IMR-90 (cell line): Measurements from ENCODE around the gene BCAS4. TPM values are rescaled to one million over a fixed set of nuclear protein-coding genes. Genes with fewer than 3 reads are reported as not detected.

Source experiments
- ATAC-seq: fragments of 200-7000 bp; cut with Tn5 transposase; 2 replicates; pipeline ENCODE4 v1.9.1; 2020; ENCODE audit warnings: low read depth, mild to moderate bottlenecking, moderate library complexity
- BruUV-seq: library from RNA; stranded (reverse); fragments of 400-500 nt; replicated peaks from 2 replicates; lab custom pipeline; 2021; lab: Mats Ljungman, UMichigan
- CTCF ChIA-PET: fragments of 300-600 bp; formaldehyde crosslinking; extraction: SDS; loops from one replicate; lab custom pipeline; 2021; ENCODE audit warnings: antibody characterized with exemption; lab: Yijun Ruan, JAX
- POLR2A ChIA-PET: fragments of 300-600 bp; sonication (Branson Sonifier 250); formaldehyde crosslinking; loops from one replicate; lab custom pipeline; 2022; ENCODE audit warnings: antibody characterized with exemption; ENCODE audit not compliant: unreplicated experiment; lab: Charles Lee
- DNase-seq: peaks from one replicate; pipeline ENCODE4 v3.0.0; 2013
- H2AFZ ChIP-seq: replicated peaks from 2 replicates; pipeline ENCODE3; 2013; ENCODE audit warnings: low read length, mild to moderate bottlenecking; ENCODE audit not compliant: poor library complexity
- H2AK5ac ChIP-seq: 2 replicates; pipeline ENCODE4 v1.6.1; 2013; ENCODE audit warnings: low read depth, low read length, inconsistent platforms
- H2AK9ac ChIP-seq: replicated peaks from 2 replicates; pipeline ENCODE3; 2013; ENCODE audit warnings: mild to moderate bottlenecking, low read depth, low read length, moderate library complexity; ENCODE audit not compliant: poor library complexity
- H2BK120ac ChIP-seq: 2 replicates; pipeline ENCODE4 v1.6.1; 2013; ENCODE audit warnings: low read depth, low read length, inconsistent platforms
- H2BK15ac ChIP-seq: 3 replicates; pipeline ENCODE4 v1.6.1; 2013; ENCODE audit warnings: low read depth, low read length, inconsistent platforms
- H2BK20ac ChIP-seq: 2 replicates; pipeline ENCODE4 v1.6.1; 2013; ENCODE audit warnings: low read depth, mild to moderate bottlenecking, inconsistent platforms, low read length, moderate library complexity
- H2BK5ac ChIP-seq: 2 replicates; pipeline ENCODE4 v1.6.1; 2013; ENCODE audit warnings: mild to moderate bottlenecking, low read depth, low read length, inconsistent platforms; ENCODE audit not compliant: poor library complexity, severe bottlenecking
- H3K14ac ChIP-seq: replicated peaks from 2 replicates; pipeline ENCODE4 v1.6.1; 2013; ENCODE audit warnings: low read depth, low read length, inconsistent platforms
- H3K18ac ChIP-seq: 2 replicates; pipeline ENCODE4 v1.6.1; 2013; ENCODE audit warnings: low read depth, low read length, control low read depth
- H3K23ac ChIP-seq: 2 replicates; pipeline ENCODE4 v1.6.1; 2013; ENCODE audit warnings: low read depth, low read length, inconsistent platforms
- H3K27ac ChIP-seq: 2 replicates; pipeline ENCODE4 v1.5.1; 2013; ENCODE audit warnings: mild to moderate bottlenecking, control low read depth, low read length; ENCODE audit not compliant: insufficient read depth
- H3K27me3 ChIP-seq: 2 replicates; pipeline ENCODE4 v1.6.1; 2013; ENCODE audit warnings: low read length; ENCODE audit not compliant: control insufficient read depth, insufficient read depth
- H3K36me3 ChIP-seq: 2 replicates; pipeline ENCODE4 v1.6.1; 2013; ENCODE audit warnings: low read length, mixed read lengths; ENCODE audit not compliant: control insufficient read depth, insufficient read depth
- H3K4ac ChIP-seq: 2 replicates; pipeline ENCODE4 v1.6.1; 2013; ENCODE audit warnings: low read depth, low read length, inconsistent platforms
- H3K4me1 ChIP-seq: 2 replicates; pipeline ENCODE4 v1.6.1; 2013; ENCODE audit warnings: low read length, mixed read lengths; ENCODE audit not compliant: control insufficient read depth, insufficient read depth
- H3K4me2 ChIP-seq: 2 replicates; pipeline ENCODE4 v1.6.1; 2013; ENCODE audit warnings: low read depth, mild to moderate bottlenecking, control low read depth, low read length, moderate library complexity
- H3K4me3 ChIP-seq: 2 replicates; pipeline ENCODE4 v1.5.1; 2013; ENCODE audit warnings: low read depth, mild to moderate bottlenecking, control low read depth, low read length, moderate library complexity; ENCODE audit not compliant: insufficient read depth
- H3K56ac ChIP-seq: 2 replicates; pipeline ENCODE4 v1.6.1; 2013; ENCODE audit warnings: low read length, inconsistent platforms; ENCODE audit not compliant: insufficient read depth; ENCODE audit errors: extremely low read depth
- H3K79me1 ChIP-seq, 2 experiments: 2 replicates each; pipeline ENCODE4 v1.6.1; 2013; ENCODE audit warnings: low read length in 2 of 2, inconsistent platforms in 1 of 2, low read depth in 1 of 2
- H3K9ac ChIP-seq: 2 replicates; pipeline ENCODE4 v1.6.1; 2013; ENCODE audit warnings: low read depth, low read length, control low read depth
- H3K9me1 ChIP-seq: 2 replicates; pipeline ENCODE4 v1.6.1; 2013; ENCODE audit warnings: low read length, inconsistent platforms; ENCODE audit not compliant: insufficient read depth
- H3K9me3 ChIP-seq: 2 replicates; pipeline ENCODE4 v1.6.1; 2013; ENCODE audit warnings: low read length; ENCODE audit not compliant: control insufficient read depth, insufficient read depth
- H4K20me1 ChIP-seq: 2 replicates; pipeline ENCODE4 v1.6.1; 2013; ENCODE audit warnings: low read length, inconsistent platforms; ENCODE audit not compliant: insufficient read depth
- H4K5ac ChIP-seq: 2 replicates; pipeline ENCODE4 v1.6.1; 2013; ENCODE audit warnings: mild to moderate bottlenecking, low read depth, low read length, control low read depth
- H4K8ac ChIP-seq, 2 experiments: 2 replicates each; pipeline ENCODE4 v1.6.1; 2013; ENCODE audit warnings: low read depth in 2 of 2, low read length in 2 of 2, control low read depth in 1 of 2, inconsistent platforms in 1 of 2
- H4K91ac ChIP-seq: 2 replicates; pipeline ENCODE4 v1.6.1; 2013; ENCODE audit warnings: low read depth, low read length, inconsistent platforms; ENCODE audit not compliant: insufficient read depth
- BHLHE40 ChIP-seq: fragments of 150-350 bp; IDR thresholded peaks from 2 replicates; pipeline ENCODE4 v1.6.1; 2016; ENCODE audit warnings: mild to moderate bottlenecking, low read depth, low read length
- CEBPB ChIP-seq: IDR thresholded peaks from 2 replicates; pipeline ENCODE4 v1.6.1; 2012; ENCODE audit warnings: low read depth, low read length, improper control_type of control experiment
- CHD1 ChIP-seq: IDR thresholded peaks from 2 replicates; pipeline ENCODE4 v1.6.1; 2012; ENCODE audit warnings: low read depth, low read length, improper control_type of control experiment
- ELK1 ChIP-seq: fragments of 150-350 bp; IDR thresholded peaks from 2 replicates; pipeline ENCODE4 v1.6.1; 2016; ENCODE audit warnings: low read depth, mild to moderate bottlenecking, low read length, moderate library complexity, borderline replicate concordance
- MAFK ChIP-seq: IDR thresholded peaks from 2 replicates; pipeline ENCODE4 v1.6.1; 2012; ENCODE audit warnings: low read depth, low read length, improper control_type of control experiment
- MAZ ChIP-seq: IDR thresholded peaks from 2 replicates; pipeline ENCODE4 v1.6.1; 2012; ENCODE audit warnings: low read depth, mild to moderate bottlenecking, low read length, improper control_type of control experiment, moderate library complexity, borderline replicate concordance
- MXI1 ChIP-seq: IDR thresholded peaks from 2 replicates; pipeline ENCODE4 v1.6.1; 2012; ENCODE audit warnings: low read depth, mild to moderate bottlenecking, low read length, moderate library complexity, borderline replicate concordance
- NFE2L2 ChIP-seq: fragments of 150-350 bp; IDR thresholded peaks from 2 replicates; pipeline ENCODE4 v1.6.1; 2016; ENCODE audit warnings: low read depth, mild to moderate bottlenecking, low read length
- POLR2A ChIP-seq: IDR thresholded peaks from 2 replicates; pipeline ENCODE4 v1.6.1; 2012; ENCODE audit warnings: mild to moderate bottlenecking, low read depth, low read length
- RAD21 ChIP-seq: IDR thresholded peaks from 2 replicates; pipeline ENCODE4 v1.6.1; 2012; ENCODE audit warnings: low read length, improper control_type of control experiment
- RCOR1 ChIP-seq: IDR thresholded peaks from 2 replicates; pipeline ENCODE4 v1.6.1; 2012; ENCODE audit warnings: mild to moderate bottlenecking, low read length, improper control_type of control experiment; ENCODE audit not compliant: insufficient replicate concordance
- RFX5 ChIP-seq: IDR thresholded peaks from 2 replicates; pipeline ENCODE4 v1.8.0; 2012; ENCODE audit warnings: low read depth, mild to moderate bottlenecking, low read length, moderate library complexity
- SMC3 ChIP-seq: fragments of 150-350 bp; IDR thresholded peaks from 2 replicates; pipeline ENCODE4 v1.6.1; 2016; ENCODE audit warnings: low read depth, mild to moderate bottlenecking, antibody characterized with exemption, low read length, moderate library complexity
- USF2 ChIP-seq: fragments of 150-350 bp; IDR thresholded peaks from 2 replicates; pipeline ENCODE4 v1.6.1; 2017; ENCODE audit warnings: mild to moderate bottlenecking, antibody characterized with exemption, low read length, low read depth
- WGBS, 2 experiments: methylation state at CpG; one replicate each; pipeline versions ENCODE4 v1.1.5 to v1.1.7; 2013; ENCODE audit warnings: missing lambda C conversion rate in 2 of 2; ENCODE audit not compliant: insufficient read length in 1 of 2; ENCODE audit errors: extremely low coverage in 2 of 2; 5-methylcytosine and 5-hydroxymethylcytosine counted together
- dilution Hi-C: fragments of 300-500 bp; cut with HindIII; formaldehyde crosslinking; loops from one replicate; pipeline ENCODE4 v1.14.3; 2018; ENCODE audit warnings: low sequenced_read_pairs; ENCODE audit not compliant: unreplicated experiment
- in situ Hi-C: fragments of 300-500 bp; cut with MboI; formaldehyde crosslinking; loops from 3 replicates; pipeline ENCODE4 v1.14.3; 2019; ENCODE audit warnings: low sequenced_read_pairs, inconsistent platforms, mixed read lengths
- intact Hi-C: fragments of 100-400 bp; cut with micrococcal nuclease; formaldehyde crosslinking; loops from 2 replicates; pipeline ENCODE4 v1.10.0; 2022
- polyA plus RNA-seq, 3 experiments: library from polyadenylated mRNA; depleted of rRNA; stranded (reverse); fragments of >200 nt; gene quantifications; 2 replicates each; pipeline ENCODE4 v1.2.3, GENCODE V29; 2012; ENCODE audit warnings: low replicate concordance in 1 of 3
- total RNA-seq: library from RNA; depleted of rRNA; stranded (reverse); fragments of >200 nt; gene quantifications from 2 replicates; pipeline ENCODE4 v1.2.3, GENCODE V29; 2012

Gene BCAS4
- total and polyA plus RNA-seq, 2 of the 4 experiments (the other 2 are of a cell fraction) = 42.7 to 47.5 TPM

DNA sequence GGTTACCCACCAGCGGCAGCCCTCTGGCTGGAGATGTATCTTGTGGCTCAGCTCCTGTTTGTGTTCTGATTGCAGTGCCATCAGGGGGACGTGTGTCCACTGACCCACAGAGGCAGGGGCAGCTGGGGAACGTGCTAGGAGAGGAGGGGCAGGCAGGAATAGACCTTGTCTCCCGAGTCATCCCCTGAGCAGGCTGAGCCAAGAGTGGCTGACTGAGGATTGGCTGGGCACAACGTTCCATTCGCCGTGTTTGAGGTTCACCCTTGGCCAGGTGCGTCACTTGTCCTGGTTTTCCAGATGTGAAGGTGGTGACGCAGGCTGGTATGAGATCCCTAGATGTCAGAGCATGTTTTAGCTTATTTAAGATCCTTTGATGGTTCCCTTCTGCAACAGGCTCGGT, 78.7 kb downstream of the BCAS4 start (continued):
- TF ChIP-seq MAFK (no peak), USF2 (no peak), CHD1 (no peak), NFE2L2 (no peak)

GRCh38 chr20:50874111-50874757, 79.4 kb downstream of the BCAS4 start:
- in situ Hi-C loops = no loop called here
- no peak overlapping the region for H3K23ac ChIP-seq
- intact Hi-C loops = no loop called here
- BruUV-seq = no TSS peak
- no peaks in the 10 kb centered on the region for H4K20me1 ChIP-seq
- H3K27ac ChIP-seq = no peak overlapping the region
- no peak overlapping the region for H3K4me3 ChIP-seq
- no peak overlapping the region for H4K8ac ChIP-seq
- no peaks in the 10 kb centered on the region; a peak in 2 of 4 replicates for H3K79me1 ChIP-seq
- peaks cover 4% of the 10 kb centered on the region for H3K9me1 ChIP-seq
- TF ChIP-seq POLR2A (no peak), CEBPB (no peak), CHD1 (no peak), BHLHE40 (no peak), ELK1 (no peak), RCOR1 (no peak), MAZ (no peak), NFE2L2 (no peak), SMC3 (no peak), RAD21 (no peak), MXI1 (no peak), RFX5 (no peak), USF2 (no peak)
- 90% methylated on average over 7 of the region's 10 CpGs; no CpG with 5 or more reads in 1 of the 2 experiments for WGBS, 2 experiments
- ChIA-PET POLR2A (no interaction called here), CTCF (interaction anchor here (0.6 kb wide), 1 partner anchor 90 kb away, joined by 3 read pairs; no protein-coding TSS in a partner anchor)
- H2AK5ac ChIP-seq = no peak overlapping the region
- H2BK5ac ChIP-seq = no peak overlapping the region
- no peaks in the 10 kb centered on the region for H3K27me3 ChIP-seq
- H3K4ac ChIP-seq = no peak overlapping the region
- dilution Hi-C loops = no loop called here
- H2BK20ac ChIP-seq = no peak overlapping the region
- H3K9ac ChIP-seq = no peak overlapping the region
- peaks cover 10% of the 10 kb centered on the region for H3K36me3 ChIP-seq
- H3K18ac ChIP-seq = no peak overlapping the region
- H4K5ac ChIP-seq = no peak overlapping the region
- H2AFZ ChIP-seq = no peak overlapping the region
- ATAC-seq (no peak), DNase-seq (no peak)
- H3K4me2 ChIP-seq = no peak overlapping the region
- no peak overlapping the region for H4K91ac ChIP-seq
- no peaks in the 10 kb centered on the region for H3K9me3 ChIP-seq
- no peak overlapping the region for H2BK15ac ChIP-seq
- H3K4me1 ChIP-seq = peaks cover 10% of the 10 kb centered on the region
- H3K14ac ChIP-seq = no peak overlapping the region
- no peak overlapping the region for H3K56ac ChIP-seq
- no peak overlapping the region for H2AK9ac ChIP-seq
- H2BK120ac ChIP-seq = no peak overlapping the region
